Measurements from ENCODE around the gene SHISA6. TPM values are rescaled to one million over a fixed set of nuclear protein-coding genes. Genes with fewer than 3 reads are reported as not detected.

SHISA6 gene
- total RNA-seq, 1 experiment from 2014 or later: 2.9 TPM

DNA sequence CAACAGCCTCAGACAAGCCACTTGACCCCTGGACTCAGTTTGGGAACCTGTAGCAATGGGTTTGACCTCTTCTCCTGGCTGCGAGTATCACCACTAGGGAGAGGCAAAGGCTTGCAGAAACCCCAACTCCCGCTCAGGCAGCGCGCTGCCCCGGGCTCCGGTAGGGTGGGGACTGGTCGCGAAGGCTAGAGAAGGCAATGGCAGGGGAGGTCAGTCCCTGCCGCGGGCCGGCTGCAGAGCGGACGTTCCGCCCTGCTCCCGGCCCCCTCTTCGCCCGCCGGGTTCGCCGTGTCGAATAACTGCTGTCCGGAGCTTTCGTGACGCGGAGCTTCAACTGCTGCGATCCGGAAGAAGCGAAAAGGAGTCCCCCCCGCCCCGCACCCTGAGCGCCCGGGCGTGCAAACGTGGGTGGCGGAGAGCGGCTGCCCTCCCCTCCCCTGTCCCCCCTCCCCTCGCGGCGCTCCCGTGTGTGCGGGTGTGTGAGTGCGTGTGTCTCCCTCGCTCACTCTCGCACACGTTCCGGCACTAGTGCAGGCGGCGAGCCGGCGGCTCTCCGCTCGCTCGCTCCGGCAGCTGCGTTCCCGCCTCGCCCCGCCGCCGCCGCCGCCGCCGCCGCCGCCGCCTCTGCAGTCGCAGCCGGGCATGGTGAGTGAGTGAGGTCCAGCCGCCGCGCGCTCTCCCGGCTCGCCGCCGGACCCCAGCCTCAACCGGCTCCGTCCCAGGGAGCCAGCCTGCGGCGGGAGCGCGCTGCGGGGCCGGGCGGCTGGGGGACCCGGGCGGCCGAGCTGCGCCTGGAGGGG is 772 bp upstream of the SHISA6 start:
- H3K27me3 Mint-ChIP-seq (ENCODE audit: low read depth): peaks cover 73% of the 10 kb centered on the region
- no CpG with 5 or more reads among the region's 90 CpGs for WGBS (ENCODE audit: extremely low coverage, insufficient read length, low lambda C conversion rate)
- peaks cover 35 to 39% of the 10 kb centered on the region in 2 experiments for H3K4me1 Mint-ChIP-seq
- no peak overlapping the region for H3K27ac Mint-ChIP-seq
- peak overlapping the region; percentile 48 to 71 for H3K4me3 Mint-ChIP-seq
- no peak overlapping the region for H3K23ac ChIP-seq (ENCODE audit: insufficient read length, low read depth, low read length)
- H2BK12ac ChIP-seq (ENCODE audit: insufficient read length, low read depth, low read length): no peak overlapping the region
- H3K9me3 Mint-ChIP-seq: peaks cover 0 to 2% of the 10 kb centered on the region in 2 experiments; a peak in 1 of 5 replicates
- H3K18ac ChIP-seq (ENCODE audit: insufficient read length, low read depth, low read length): peak overlapping the region; percentile 77
- H4K8ac ChIP-seq (replicated peaks; ENCODE audit: insufficient read length, low read depth, low read length): no peak overlapping the region
- no peak overlapping the region for H3K4ac ChIP-seq (ENCODE audit: low read depth, low read length)
- TF ChIP-seq, protein P1, sequence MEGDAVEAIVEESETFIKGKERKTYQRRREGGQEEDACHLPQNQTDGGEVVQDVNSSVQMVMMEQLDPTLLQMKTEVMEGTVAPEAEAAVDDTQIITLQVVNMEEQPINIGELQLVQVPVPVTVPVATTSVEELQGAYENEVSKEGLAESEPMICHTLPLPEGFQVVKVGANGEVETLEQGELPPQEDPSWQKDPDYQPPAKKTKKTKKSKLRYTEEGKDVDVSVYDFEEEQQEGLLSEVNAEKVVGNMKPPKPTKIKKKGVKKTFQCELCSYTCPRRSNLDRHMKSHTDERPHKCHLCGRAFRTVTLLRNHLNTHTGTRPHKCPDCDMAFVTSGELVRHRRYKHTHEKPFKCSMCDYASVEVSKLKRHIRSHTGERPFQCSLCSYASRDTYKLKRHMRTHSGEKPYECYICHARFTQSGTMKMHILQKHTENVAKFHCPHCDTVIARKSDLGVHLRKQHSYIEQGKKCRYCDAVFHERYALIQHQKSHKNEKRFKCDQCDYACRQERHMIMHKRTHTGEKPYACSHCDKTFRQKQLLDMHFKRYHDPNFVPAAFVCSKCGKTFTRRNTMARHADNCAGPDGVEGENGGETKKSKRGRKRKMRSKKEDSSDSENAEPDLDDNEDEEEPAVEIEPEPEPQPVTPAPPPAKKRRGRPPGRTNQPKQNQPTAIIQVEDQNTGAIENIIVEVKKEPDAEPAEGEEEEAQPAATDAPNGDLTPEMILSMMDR (conservative IDR thresholded peaks at IDR 0.05): peak; percentile 45; the same call in 2 of the 3 replicates
- peak; percentile 78 for DNase-seq
- no peak overlapping the region for H3T11ph ChIP-seq (ENCODE audit: low read length)
- no peak overlapping the region for H3K56ac ChIP-seq (ENCODE audit: insufficient read length, low read depth, low read length)
- H3K27me3 ChIP-seq (ENCODE audit: insufficient read depth, low read length): peaks cover 24% of the 10 kb centered on the region
- H3K4me1 ChIP-seq (ENCODE audit: insufficient read depth, low read length): peaks cover 3% of the 10 kb centered on the region; the same call in 1 of the 2 replicates
- H4K91ac ChIP-seq (ENCODE audit: insufficient read length, low read depth, low read length): no peak overlapping the region
- H3K9ac ChIP-seq (ENCODE audit: extremely low read depth, insufficient read length, low read length): no peak overlapping the region
- no peak overlapping the region for H2BK15ac ChIP-seq (ENCODE audit: low read depth, low read length)
- H2BK5ac ChIP-seq (ENCODE audit: insufficient read length, low read length): no peak overlapping the region
- H3K14ac ChIP-seq (ENCODE audit: insufficient read depth, low read length): peak overlapping the region; percentile 71; the same call in 1 of the 2 replicates
- no peak overlapping the region for H3K27ac ChIP-seq (ENCODE audit: insufficient read length, low read depth, low read length)
- no peaks in the 10 kb centered on the region for H3K9me3 ChIP-seq (ENCODE audit: control insufficient read depth, low read depth, low read length)
- no peak overlapping the region for H2AFZ ChIP-seq (ENCODE audit: low read length)
- H2BK20ac ChIP-seq (ENCODE audit: low read depth, low read length, poor library complexity, severe bottlenecking): no peak overlapping the region
- H3K4me2 ChIP-seq (ENCODE audit: insufficient read depth, insufficient read length, low read length): peak overlapping the region; percentile 5
- H2BK120ac ChIP-seq (ENCODE audit: low read depth, low read length, poor library complexity, severe bottlenecking): no peak overlapping the region
- no peaks in the 10 kb centered on the region for H3K79me1 ChIP-seq (ENCODE audit: insufficient read depth, low read depth, low read length, poor library complexity, severe bottlenecking)
- H3K36me3 Mint-ChIP-seq (ENCODE audit: insufficient read depth in 1 of 3, low read depth in 3 of 3): peaks cover 0 to 2% (median 0%) of the 10 kb centered on the region in 3 experiments; a peak in 2 of 7 replicates
- peaks cover 5% of the 10 kb centered on the region for H4K20me1 ChIP-seq (ENCODE audit: control insufficient read depth, insufficient read depth, insufficient read length)
- H2AK5ac ChIP-seq (ENCODE audit: insufficient read length, low read length): no peak overlapping the region
- H3K79me2 ChIP-seq (ENCODE audit: insufficient read depth, low read length): no peaks in the 10 kb centered on the region
- H3K23me2 ChIP-seq (ENCODE audit: insufficient read length, low read depth, low read length, poor library complexity, severe bottlenecking): no peaks in the 10 kb centered on the region
- H4K5ac ChIP-seq (ENCODE audit: insufficient read length, low read depth, low read length): no peak overlapping the region
